ENCODE results near the gene WBP11. TPM values are rescaled to one million over a fixed set of nuclear protein-coding genes. Genes with fewer than 3 reads are reported as not detected.

The WBP11 gene
- total RNA-seq, 1 donor from 2014 or later: 64.6 TPM

DNA sequence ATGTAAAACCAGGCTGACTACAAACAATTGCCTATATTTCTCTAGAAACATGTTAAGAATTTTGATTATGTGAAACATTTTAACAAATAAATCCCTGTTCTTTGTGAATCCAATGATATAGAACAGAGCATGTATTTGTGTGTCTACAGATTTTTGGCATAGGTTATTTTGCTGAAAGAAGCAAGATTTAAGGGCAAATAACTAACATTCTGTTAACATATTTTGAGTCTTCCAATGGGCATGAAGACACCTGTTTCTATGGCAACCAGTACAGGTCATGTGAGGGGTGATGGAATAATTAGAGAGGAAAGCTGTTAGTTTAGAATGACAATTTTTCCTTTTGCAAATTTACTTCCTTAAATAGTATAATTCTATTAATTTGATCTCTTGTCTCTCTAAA is 31.2 kb upstream of the WBP11 start:
- TF ChIP-seq, protein P1, sequence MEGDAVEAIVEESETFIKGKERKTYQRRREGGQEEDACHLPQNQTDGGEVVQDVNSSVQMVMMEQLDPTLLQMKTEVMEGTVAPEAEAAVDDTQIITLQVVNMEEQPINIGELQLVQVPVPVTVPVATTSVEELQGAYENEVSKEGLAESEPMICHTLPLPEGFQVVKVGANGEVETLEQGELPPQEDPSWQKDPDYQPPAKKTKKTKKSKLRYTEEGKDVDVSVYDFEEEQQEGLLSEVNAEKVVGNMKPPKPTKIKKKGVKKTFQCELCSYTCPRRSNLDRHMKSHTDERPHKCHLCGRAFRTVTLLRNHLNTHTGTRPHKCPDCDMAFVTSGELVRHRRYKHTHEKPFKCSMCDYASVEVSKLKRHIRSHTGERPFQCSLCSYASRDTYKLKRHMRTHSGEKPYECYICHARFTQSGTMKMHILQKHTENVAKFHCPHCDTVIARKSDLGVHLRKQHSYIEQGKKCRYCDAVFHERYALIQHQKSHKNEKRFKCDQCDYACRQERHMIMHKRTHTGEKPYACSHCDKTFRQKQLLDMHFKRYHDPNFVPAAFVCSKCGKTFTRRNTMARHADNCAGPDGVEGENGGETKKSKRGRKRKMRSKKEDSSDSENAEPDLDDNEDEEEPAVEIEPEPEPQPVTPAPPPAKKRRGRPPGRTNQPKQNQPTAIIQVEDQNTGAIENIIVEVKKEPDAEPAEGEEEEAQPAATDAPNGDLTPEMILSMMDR (IDR thresholded peaks at IDR 0.05; ENCODE audit: unreplicated experiment): no peak
- peak overlapping the region; percentile 93 for H3K27ac Mint-ChIP-seq (ENCODE audit: unreplicated experiment)
- H3K4me3 Mint-ChIP-seq (ENCODE audit: unreplicated experiment): no peak overlapping the region

GRCh38 chr12:14833952-14834351 is 30.7 kb upstream of the WBP11 start:
- no peaks in the 10 kb centered on the region for H3K36me3 Mint-ChIP-seq (ENCODE audit: low read depth, unreplicated experiment)
- H3K27me3 Mint-ChIP-seq (ENCODE audit: unreplicated experiment): peaks cover 4% of the 10 kb centered on the region
- TF ChIP-seq, protein P1 (IDR thresholded peaks at IDR 0.05; ENCODE audit: unreplicated experiment): no peak
- peaks cover 27% of the 10 kb centered on the region for H3K4me1 Mint-ChIP-seq (ENCODE audit: unreplicated experiment)
- H3K27ac Mint-ChIP-seq (ENCODE audit: unreplicated experiment): peak overlapping the region; percentile 93
- no peak overlapping the region for H3K4me3 Mint-ChIP-seq (ENCODE audit: unreplicated experiment)
- DNase-seq (ENCODE audit: low spot score): no peak
- no peaks in the 10 kb centered on the region for H3K9me3 Mint-ChIP-seq (ENCODE audit: unreplicated experiment)

More for the DNA sequence above, 31.2 kb upstream of the WBP11 start:
- Mint-ChIP-seq H3K36me3 (ENCODE audit: low read depth, unreplicated experiment) (peaks cover 3% of the 10 kb centered on the region), H3K27me3 (ENCODE audit: unreplicated experiment) (peaks cover 4% of the 10 kb centered on the region), H3K4me1 (ENCODE audit: unreplicated experiment) (peaks cover 27% of the 10 kb centered on the region), H3K9me3 (ENCODE audit: unreplicated experiment) (no peaks in the 10 kb centered on the region)
- DNase-seq (ENCODE audit: low spot score): no peak

- Mint-ChIP-seq H3K4me1 (ENCODE audit: unreplicated experiment) (peaks cover 27% of the 10 kb centered on the region), H3K27me3 (ENCODE audit: unreplicated experiment) (peaks cover 4% of the 10 kb centered on the region), H3K4me3 (ENCODE audit: unreplicated experiment) (no peak overlapping the region), H3K27ac (ENCODE audit: unreplicated experiment) (no peak overlapping the region), H3K36me3 (ENCODE audit: low read depth, unreplicated experiment) (no peaks in the 10 kb centered on the region), H3K9me3 (ENCODE audit: unreplicated experiment) (no peaks in the 10 kb centered on the region)
- no peak for DNase-seq (ENCODE audit: low spot score)
- TF ChIP-seq, protein P1 (IDR thresholded peaks at IDR 0.05; ENCODE audit: unreplicated experiment): no peak
Measured at GRCh38 chr12:14833336-14833735, 30.1 kb upstream of the WBP11 start.

DNA sequence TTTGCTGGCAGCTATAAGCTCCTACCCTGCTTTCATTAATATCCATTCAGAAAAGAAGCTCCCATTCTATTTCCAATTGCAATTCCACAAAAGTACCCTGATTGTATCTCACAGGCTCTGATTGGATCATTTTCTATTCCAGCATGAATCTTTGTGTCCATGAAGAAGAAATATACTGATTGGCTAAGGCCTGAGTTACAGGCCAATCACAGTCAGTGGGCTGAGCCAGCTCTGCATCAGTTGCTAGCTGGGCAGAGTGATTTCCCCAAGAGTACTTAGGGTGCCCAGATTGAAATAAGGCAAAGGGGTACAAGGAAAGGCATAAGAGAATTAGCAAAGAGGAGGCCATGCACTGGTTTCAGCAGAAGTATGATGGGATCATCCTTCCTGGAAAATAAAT is 25.6 kb upstream of the WBP11 start:
- DNase-seq (ENCODE audit: low spot score): no peak
- H3K36me3 Mint-ChIP-seq (ENCODE audit: low read depth, unreplicated experiment): no peaks in the 10 kb centered on the region
- no peaks in the 10 kb centered on the region for H3K9me3 Mint-ChIP-seq (ENCODE audit: unreplicated experiment)
- H3K27me3 Mint-ChIP-seq (ENCODE audit: unreplicated experiment): peaks cover 4% of the 10 kb centered on the region
- TF ChIP-seq, protein P1 (IDR thresholded peaks at IDR 0.05; ENCODE audit: unreplicated experiment): no peak
- H3K4me3 Mint-ChIP-seq (ENCODE audit: unreplicated experiment): no peak overlapping the region
- no peak overlapping the region for H3K27ac Mint-ChIP-seq (ENCODE audit: unreplicated experiment)
- peaks cover 7% of the 10 kb centered on the region for H3K4me1 Mint-ChIP-seq (ENCODE audit: unreplicated experiment)

DNA sequence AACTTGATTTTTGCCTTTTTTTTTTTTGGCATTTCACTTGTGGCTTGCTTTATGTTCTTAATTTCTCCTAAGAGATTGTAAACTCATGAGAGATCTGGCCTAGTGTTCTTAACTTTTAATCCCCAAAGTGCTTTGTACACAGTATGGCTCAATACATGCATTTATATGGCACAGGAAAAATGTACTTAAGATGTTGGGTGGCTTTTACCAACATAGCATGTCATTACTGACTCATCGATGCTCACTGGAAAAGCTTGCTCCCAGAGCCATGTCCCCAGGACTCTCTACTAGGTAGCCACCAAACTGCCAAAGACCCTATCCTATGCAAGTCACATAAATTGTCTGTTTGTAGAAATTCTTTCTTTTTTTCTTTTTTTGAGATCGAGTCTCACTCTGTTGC is 23.8 kb upstream of the WBP11 start:
- no peaks in the 10 kb centered on the region for H3K9me3 Mint-ChIP-seq (ENCODE audit: unreplicated experiment)
- no peaks in the 10 kb centered on the region for H3K36me3 Mint-ChIP-seq (ENCODE audit: low read depth, unreplicated experiment)
- TF ChIP-seq, protein P1 (IDR thresholded peaks at IDR 0.05; ENCODE audit: unreplicated experiment): no peak
- H3K27ac Mint-ChIP-seq (ENCODE audit: unreplicated experiment): no peak overlapping the region
- peaks cover under 1% of the 10 kb centered on the region for H3K27me3 Mint-ChIP-seq (ENCODE audit: unreplicated experiment)
- H3K4me3 Mint-ChIP-seq (ENCODE audit: unreplicated experiment): no peak overlapping the region
- H3K4me1 Mint-ChIP-seq (ENCODE audit: unreplicated experiment): no peaks in the 10 kb centered on the region
- no peak for DNase-seq (ENCODE audit: low spot score)
